NOMO-1 treated with DMSO at 0.1 percent for 48 hours (cell line): Measurements from ENCODE around the gene PLCH2.
"Not testable (repeated sequence)": the region's sequence is repeated elsewhere in the genome, so short reads cannot be mapped to it uniquely, and the experiment has no call there.

Experiments
- DNase-seq: peaks from one replicate; lab custom pipeline; 2025; ENCODE audit not compliant: unreplicated experiment; lab: John Stamatoyannopoulos, UW

PLCH2 gene

GRCh38 chr1:2543543-2544092, 67.5 kb downstream of the PLCH2 start:
- no peak for DNase-seq

DNA sequence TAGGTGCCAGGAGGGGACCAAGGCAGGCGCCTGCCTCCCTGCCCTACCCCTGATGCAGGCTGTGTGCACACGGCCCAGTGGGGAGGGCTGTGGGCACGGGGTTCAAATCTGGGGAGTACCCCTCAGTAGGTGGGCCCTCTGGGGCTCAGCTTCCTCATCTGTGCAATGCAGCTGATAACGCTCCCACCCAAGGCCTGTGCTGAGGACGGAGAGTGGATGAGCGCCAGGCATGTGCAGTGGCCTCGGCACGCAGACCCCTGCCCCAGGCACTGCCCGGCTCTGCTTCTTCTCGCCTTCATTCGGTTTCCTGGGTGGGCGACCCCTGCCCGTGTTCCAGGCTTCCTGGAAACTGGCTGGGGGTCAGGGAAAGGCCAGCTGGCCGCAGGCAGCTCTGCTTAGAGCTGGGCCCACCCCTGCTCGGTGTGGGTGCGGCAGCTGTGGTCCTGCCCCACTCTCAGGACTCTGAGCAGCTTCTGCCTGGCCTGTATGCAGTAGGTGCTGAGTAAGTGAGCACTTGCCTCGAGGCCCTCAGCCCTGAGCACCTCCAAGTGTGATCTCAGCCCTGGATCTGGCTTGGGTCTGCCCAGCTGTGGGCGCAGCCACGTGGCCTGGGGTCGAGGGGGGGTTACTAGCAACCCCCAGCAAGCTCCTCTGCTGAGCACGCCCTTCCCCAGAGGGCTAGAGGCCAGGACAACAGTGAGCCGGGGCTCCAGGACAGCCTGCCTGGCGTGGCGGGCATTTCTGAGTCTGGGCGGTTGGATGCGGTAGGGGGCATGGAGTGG, 68.2 kb downstream of the PLCH2 start:
- no peak for DNase-seq

- DNase-seq, result no peak
Measured at GRCh38 chr1:2544875-2545640, 69.0 kb downstream of the PLCH2 start.

- DNase-seq, result peak; percentile 78
Measured at GRCh38 chr1:2545754-2546514, 69.8 kb downstream of the PLCH2 start.

DNA sequence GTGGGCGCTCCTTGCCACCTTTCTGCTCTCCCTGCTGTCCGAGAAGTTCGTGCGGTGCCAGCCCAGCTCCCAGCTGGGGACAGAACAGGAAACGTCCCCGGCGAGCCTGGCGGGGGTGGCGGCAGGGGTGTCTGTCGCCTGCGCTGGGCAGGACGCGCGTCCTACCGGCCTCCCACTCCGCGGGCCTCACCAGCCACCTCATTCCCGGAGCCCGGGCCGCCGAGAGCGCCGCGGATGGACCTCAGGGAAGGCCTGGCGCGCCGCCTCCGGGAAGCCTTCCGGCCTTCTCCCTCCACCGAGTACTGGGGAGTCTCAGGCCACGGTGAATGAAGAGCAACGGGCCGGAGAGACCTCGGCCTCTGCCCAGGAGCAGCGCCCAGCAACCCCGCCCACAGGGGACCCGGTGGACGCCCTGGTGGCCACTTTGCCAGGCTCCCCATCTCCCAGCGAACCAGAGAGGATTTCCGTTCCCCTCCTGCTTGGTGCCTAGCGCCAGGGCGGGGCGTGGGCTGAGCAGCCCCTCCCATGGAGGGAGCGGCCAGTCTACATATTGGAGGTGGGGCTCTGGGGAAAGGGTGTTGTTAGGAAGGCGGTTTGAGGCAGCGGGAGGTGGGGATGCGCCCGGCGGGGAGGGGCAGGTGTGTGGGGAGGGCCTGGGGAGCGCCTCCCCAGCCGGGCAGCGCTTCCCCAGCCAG, 70.6 kb downstream of the PLCH2 start:
- peak; percentile 90 for DNase-seq

DNA sequence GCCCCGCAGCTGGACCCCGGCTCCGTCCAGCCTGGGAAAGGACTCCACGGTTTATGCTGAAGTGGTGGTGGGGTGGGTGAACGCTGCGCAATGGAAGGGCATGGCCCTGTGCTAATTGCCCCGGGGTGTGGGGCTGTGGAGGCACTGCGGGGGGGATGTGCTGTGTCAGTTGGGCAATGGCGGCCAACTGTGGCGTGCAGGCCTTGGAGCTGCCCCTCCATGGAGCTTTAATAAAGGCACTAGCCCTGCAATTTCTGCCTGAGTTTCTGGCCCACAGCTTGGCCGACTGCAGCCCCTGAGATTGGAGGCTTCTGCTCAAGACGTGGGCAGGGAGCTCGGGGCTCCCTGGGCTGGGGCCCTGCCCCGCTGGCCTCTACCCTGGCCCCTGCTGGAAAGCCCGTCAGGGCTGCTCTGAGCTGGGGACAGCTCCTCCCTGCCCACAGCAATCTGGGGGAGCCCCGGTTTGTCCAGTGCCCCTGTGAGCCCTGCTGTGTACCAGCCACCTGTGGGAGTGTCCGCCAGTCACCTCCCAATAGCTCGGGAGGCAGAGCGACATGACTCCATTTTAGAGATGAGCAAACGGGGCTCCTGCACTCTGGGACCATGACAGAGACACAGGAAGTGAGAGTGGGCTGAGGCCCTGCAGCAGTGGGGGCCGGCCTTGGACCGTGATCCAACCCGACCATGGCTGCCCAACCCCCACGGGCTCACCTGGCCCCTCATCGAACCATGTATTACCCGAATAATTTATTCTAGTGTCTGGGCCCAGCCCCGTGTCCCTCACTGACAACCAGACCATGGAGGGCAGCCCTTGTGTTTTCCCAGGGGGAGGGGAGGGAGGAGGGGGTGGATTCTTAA, 71.3 kb downstream of the PLCH2 start:
- peak; percentile 44 for DNase-seq

DNA sequence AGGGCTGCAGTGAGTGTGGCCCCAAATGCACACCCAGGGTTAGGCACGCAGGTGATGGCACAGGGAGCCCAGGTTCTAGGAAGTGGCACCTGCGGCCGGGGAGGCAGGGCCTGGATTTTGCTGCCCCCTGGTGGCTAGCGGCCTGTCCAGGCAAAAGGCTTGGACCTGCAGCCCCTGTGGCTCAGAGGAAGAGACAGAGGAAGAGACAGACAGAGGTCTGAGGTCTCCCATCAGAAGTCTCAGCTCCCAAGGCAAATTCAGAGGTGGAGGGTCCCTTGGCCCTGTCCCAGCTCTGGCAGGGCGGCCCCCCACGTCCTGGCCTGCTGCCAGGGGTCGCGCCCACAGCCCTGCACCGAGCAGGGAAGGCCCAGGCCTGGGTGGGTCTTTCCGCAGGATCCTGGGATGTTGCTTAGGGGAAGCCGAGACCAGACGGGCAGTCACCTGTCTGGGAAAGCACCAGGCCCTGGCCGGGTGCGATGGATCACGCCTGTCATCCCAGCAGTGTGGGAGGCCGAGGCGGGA, 72.0 kb downstream of the PLCH2 start:
- DNase-seq, result peak; percentile 67

DNA sequence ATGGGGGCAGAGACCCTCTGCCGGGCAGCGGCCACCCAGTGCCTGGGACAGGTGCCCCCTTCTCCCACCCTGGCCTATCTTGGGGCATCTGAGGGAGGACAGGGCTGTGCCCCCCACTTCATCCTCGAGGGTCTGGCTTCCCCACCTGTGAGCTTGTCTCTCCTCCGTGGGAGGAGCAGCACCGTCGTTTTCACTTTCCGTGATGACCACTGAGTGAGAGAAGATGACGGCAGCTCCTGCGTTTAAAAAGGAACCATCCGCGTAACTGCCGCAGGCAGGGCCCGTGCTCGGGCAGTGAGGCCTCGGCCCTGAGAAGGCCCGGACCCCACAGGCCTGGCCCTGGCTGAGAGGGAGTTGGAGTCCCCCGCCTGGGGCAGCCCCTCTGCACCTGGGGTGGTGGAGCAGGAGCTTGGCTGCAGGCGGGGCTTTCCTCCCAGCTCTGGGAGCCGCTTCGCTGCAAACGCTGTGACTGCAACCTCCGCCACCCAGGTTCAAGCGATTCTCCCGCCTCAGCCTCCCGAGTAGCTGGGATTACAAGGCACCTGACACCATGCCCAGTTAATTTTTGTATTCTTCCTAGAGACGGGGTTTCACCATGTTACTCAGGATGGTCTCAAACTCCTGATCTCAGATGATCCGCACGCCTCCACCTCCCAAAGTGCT, 73.4 kb downstream of the PLCH2 start:
- not testable (repeated sequence) for DNase-seq

DNA sequence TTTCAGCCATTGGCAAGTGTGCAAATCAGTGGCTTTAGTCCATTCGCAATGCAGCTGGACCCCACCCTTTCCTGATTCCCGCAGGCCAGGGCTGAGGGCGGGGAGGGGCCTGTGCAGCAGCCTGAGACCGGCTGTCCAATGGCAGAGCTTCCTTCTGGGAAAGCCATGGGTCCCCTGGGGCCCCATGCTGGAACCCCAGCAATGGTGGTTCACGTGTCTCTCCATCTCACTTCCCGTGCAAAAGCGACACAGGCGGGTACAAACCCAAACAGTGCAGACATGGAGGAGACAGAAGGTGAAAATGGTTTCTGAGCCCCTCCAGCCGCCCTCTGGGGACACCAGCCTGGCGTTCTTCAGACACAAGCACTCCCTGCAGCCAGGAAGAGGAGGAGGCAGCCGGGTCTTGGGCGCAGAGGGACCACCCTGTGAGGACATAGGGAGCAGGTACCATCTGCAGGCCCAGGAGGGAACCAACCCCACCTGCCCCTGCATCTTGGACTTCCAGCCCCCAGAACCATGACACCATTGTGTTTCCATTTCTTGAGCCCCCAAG, 74.3 kb downstream of the PLCH2 start:
- DNase-seq, result not testable (repeated sequence)

DNA sequence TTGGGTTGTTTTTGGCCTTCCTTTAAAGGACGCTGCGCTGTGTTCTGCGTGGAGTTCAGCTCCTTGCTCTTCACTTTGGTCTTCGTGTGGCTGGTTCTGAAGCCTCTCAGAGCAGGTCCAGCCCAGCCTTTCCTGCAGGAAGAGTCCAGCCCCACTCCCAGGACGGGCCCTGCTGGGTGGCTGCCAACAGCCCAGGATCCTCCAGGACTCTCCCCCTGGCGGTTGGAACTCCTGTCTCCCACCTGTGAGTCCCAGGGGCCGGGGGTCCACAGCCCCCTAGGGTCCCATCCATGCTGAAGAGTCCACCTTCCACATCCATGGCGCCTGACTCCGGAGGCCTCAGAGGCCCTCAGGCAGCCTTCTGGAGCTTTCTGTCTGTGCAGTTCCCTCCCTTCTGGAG, 75.5 kb downstream of the PLCH2 start:
- DNase-seq, result not testable (repeated sequence)

GRCh38 chr1:2552189-2552588, 76.1 kb downstream of the PLCH2 start:
- DNase-seq, result no peak

- DNase-seq, result not testable (repeated sequence)
Measured at GRCh38 chr1:2553076-2553475, 77.0 kb downstream of the PLCH2 start.

DNA sequence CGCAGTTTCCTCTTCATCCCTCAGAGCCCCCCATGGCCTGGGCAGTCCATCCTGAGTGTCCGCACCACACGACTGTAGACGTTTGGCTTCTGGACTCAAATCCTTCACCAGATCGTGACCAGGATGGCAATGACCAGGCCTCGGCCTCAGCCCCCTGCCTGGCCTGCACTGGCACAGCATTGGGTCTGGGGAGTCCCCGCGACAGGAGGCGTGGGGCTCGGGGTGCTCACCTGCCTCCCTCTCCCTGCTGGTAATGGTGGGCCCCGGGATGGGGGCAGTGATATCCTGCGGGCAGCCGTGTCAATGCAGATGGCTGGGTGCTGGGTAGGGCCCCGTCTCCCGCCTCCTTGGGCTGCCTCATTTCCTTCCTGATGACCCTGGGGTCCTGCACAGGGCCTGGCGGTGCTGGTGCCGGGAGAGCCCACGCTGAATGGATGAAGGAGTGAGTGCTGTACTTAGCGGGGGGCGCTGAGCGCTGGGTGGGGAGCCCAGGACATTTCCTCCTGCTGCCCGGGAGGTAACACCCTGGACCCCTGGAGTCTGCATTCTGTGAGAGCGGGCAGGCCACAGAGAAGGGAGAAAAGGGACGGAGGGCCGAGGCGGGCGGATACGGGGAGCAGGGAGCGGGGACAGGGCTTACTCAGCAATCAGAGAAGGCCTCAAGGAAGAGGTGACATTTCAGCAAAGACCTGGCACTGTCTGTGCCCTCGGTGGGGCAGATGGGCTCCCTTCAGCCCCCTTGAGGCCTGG, 78.0 kb downstream of the PLCH2 start:
- DNase-seq, result no peak

GRCh38 chr1:2554621-2555387, 78.7 kb downstream of the PLCH2 start:
- no peak for DNase-seq
